ENCODE data around the gene OPA3. TPM values are rescaled to one million over a fixed set of nuclear protein-coding genes. Genes with fewer than 3 reads are reported as not detected.

OPA3 gene
- total RNA-seq, 1 donor from 2014 or later = 14.8 TPM

- TF ChIP-seq, protein P1, sequence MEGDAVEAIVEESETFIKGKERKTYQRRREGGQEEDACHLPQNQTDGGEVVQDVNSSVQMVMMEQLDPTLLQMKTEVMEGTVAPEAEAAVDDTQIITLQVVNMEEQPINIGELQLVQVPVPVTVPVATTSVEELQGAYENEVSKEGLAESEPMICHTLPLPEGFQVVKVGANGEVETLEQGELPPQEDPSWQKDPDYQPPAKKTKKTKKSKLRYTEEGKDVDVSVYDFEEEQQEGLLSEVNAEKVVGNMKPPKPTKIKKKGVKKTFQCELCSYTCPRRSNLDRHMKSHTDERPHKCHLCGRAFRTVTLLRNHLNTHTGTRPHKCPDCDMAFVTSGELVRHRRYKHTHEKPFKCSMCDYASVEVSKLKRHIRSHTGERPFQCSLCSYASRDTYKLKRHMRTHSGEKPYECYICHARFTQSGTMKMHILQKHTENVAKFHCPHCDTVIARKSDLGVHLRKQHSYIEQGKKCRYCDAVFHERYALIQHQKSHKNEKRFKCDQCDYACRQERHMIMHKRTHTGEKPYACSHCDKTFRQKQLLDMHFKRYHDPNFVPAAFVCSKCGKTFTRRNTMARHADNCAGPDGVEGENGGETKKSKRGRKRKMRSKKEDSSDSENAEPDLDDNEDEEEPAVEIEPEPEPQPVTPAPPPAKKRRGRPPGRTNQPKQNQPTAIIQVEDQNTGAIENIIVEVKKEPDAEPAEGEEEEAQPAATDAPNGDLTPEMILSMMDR (conservative IDR thresholded peaks at IDR 0.05) = no peak
- peaks cover 7% of the 10 kb centered on the region for H3K4me1 Mint-ChIP-seq
- H3K4me3 Mint-ChIP-seq = no peak overlapping the region
- H3K27me3 Mint-ChIP-seq (ENCODE audit: low read depth) = no peaks in the 10 kb centered on the region
- no peak overlapping the region for H3K27ac Mint-ChIP-seq (ENCODE audit: unreplicated experiment)
- no peaks in the 10 kb centered on the region for H3K9me3 Mint-ChIP-seq
- no peak for DNase-seq (ENCODE audit: low read depth, low spot score)
- H3K36me3 Mint-ChIP-seq (ENCODE audit: low read depth) = no peaks in the 10 kb centered on the region
These were observed 36.5 kb downstream of the OPA3 start for GRCh38 chr19:45547965-45548609.

GRCh38 chr19:45547211-45547770 lies 37.3 kb downstream of the OPA3 start:
- TF ChIP-seq, protein P1 (conservative IDR thresholded peaks at IDR 0.05) = no peak
- no peaks in the 10 kb centered on the region for H3K36me3 Mint-ChIP-seq (ENCODE audit: low read depth)
- no peak overlapping the region for H3K4me3 Mint-ChIP-seq
- no peak for DNase-seq (ENCODE audit: low read depth, low spot score)
- H3K9me3 Mint-ChIP-seq = no peaks in the 10 kb centered on the region
- peaks cover 7% of the 10 kb centered on the region for H3K4me1 Mint-ChIP-seq
- no peaks in the 10 kb centered on the region for H3K27me3 Mint-ChIP-seq (ENCODE audit: low read depth)
- no peak overlapping the region for H3K27ac Mint-ChIP-seq (ENCODE audit: unreplicated experiment)

DNA sequence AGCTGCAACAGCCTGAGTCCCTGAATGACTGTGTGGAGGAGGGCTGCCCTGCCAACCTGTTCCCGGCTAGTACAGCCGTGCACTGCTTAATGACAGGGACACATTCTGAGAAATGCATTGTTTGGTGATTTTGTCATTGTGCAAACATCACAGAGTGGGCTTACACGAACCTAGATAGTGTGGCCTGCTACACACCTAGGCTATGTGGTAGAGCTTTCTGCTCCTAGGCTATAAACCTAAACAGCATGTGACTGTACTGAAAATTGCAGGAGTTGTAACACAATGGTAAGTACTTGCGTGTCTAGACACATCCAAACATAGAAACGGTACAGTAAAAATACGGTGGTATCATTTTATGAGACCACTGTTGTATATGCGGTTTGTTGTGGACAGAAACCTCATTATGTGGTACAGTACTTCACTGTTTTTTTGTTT lies 42.4 kb downstream of the OPA3 start:
- H3K4me3 Mint-ChIP-seq = no peak overlapping the region
- H3K4me1 Mint-ChIP-seq = peaks cover 7% of the 10 kb centered on the region
- DNase-seq (ENCODE audit: low read depth, low spot score) = no peak
- TF ChIP-seq, protein P1 (conservative IDR thresholded peaks at IDR 0.05) = no peak
- H3K27ac Mint-ChIP-seq (ENCODE audit: unreplicated experiment) = no peak overlapping the region
- H3K36me3 Mint-ChIP-seq (ENCODE audit: low read depth) = no peaks in the 10 kb centered on the region
- H3K9me3 Mint-ChIP-seq = no peaks in the 10 kb centered on the region
- H3K27me3 Mint-ChIP-seq (ENCODE audit: low read depth) = no peaks in the 10 kb centered on the region

GRCh38 chr19:45539459-45539858 lies 45.1 kb downstream of the OPA3 start:
- no peak overlapping the region for H3K27ac Mint-ChIP-seq (ENCODE audit: unreplicated experiment)
- no peak for DNase-seq (ENCODE audit: low read depth, low spot score)
- H3K9me3 Mint-ChIP-seq = no peaks in the 10 kb centered on the region
- TF ChIP-seq, protein P1 (conservative IDR thresholded peaks at IDR 0.05) = no peak
- no peak overlapping the region for H3K4me3 Mint-ChIP-seq
- no peaks in the 10 kb centered on the region for H3K36me3 Mint-ChIP-seq (ENCODE audit: low read depth)
- H3K4me1 Mint-ChIP-seq = peaks cover 7% of the 10 kb centered on the region
- no peaks in the 10 kb centered on the region for H3K27me3 Mint-ChIP-seq (ENCODE audit: low read depth)

GRCh38 chr19:45531349-45531748 lies 53.3 kb downstream of the OPA3 start:
- TF ChIP-seq, protein P1 (conservative IDR thresholded peaks at IDR 0.05) = no peak
- Mint-ChIP-seq H3K27me3 (ENCODE audit: low read depth) (peaks cover 43% of the 10 kb centered on the region), H3K27ac (ENCODE audit: unreplicated experiment) (no peak overlapping the region), H3K36me3 (ENCODE audit: low read depth) (peaks cover 12% of the 10 kb centered on the region), H3K4me1 (peaks cover 17% of the 10 kb centered on the region), H3K4me3 (no peak overlapping the region), H3K9me3 (peaks cover 6% of the 10 kb centered on the region)
- no peak for DNase-seq (ENCODE audit: low read depth, low spot score)

Data from neural crest cell (in vitro differentiated cells).